NCI-H1417 (cell line): ENCODE results near the gene GEN1.

ENCODE experiments used
- DNase-seq, 3 experiments: peaks; one replicate each; lab custom pipeline; 2025; lab: John Stamatoyannopoulos, UW

The GEN1 gene

DNA sequence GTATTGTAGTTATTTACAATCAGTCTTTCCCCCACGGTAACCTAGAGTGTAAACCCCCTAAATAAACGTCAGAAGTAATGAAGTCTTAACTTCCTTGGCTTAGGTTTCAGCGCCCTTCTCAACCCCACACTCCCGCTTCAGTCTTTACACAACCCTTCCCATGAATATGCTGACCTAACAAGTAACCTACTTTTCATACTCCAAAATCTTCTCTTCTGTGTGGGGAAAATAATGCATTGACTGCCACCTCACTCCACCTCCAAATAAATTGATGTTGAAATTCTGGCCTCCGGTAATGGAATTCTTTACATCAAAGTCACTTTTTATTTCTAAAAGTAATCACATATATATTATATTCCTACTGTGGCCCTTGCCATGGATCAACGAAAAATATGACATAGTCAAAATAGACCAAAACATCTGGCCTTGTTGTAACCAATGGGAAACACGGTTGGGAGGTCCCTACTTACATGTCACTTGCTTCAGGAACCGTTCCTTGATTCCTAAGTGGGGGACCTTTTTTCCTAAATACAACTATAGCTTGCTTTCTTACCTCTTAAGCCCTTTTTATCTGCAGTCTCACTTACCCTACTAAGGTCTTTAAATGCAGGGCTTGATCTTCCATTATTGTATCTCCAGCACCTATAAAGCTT is 961 bp downstream of the GEN1 start:
- DNase-seq: peak in 2 of 3 experiments; percentile 19 to 46

DNA sequence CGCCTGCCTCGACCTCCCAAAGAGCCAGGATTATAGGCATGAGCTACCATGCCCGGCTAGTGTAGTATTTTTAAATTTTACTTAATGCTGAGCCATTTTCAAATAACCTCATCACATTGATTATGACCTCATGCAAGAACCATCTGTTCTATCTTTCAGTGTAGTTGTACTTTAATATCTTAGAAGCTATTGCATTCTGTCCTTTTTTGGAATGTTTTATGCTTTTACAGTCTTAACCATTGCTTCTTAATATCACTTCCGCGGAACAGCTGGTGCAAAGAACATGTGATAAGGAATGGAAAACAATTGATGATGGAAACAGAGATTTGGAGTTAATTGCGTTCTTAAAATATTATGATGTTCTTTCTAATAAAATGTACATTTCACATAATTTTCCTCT is 2.7 kb downstream of the GEN1 start:
- DNase-seq: no peak

DNA sequence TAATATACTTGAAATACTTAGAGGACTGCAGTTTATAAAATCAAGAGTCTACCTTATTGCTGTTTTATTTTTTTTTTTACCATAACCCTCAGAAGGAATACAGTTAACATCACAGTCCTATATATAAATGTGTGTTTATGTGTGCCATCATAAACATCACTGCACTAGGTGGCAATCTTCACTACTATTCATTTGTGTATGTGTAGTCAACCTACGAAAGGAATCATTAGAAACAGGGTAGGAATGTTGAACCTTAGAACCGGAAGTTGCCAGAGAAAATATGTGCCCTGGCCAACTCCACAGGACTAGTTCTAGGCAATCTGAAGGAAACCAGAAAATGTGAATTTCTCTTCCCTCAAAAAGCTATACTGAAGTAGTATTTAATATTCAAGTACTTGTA is 3.4 kb downstream of the GEN1 start:
- DNase-seq: no peak

DNA sequence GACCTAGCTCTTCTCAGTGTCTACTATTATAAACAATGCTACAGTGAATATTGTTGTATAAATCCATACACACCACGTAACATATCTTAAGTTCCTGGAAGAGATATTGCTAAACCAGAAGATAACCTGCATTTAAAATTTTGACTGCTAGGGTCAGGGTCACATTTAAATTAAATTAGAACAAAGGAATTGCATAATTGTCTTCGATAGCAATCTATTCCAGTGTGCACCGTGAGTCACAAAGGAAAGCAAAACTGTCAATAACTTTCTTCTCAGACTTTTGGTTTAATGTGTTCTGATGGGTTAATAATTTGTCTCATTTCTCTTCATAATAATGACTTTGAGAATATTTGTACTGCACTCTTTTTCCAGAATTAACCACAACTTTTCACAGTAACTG is 4.2 kb downstream of the GEN1 start:
- no peak for DNase-seq

DNA sequence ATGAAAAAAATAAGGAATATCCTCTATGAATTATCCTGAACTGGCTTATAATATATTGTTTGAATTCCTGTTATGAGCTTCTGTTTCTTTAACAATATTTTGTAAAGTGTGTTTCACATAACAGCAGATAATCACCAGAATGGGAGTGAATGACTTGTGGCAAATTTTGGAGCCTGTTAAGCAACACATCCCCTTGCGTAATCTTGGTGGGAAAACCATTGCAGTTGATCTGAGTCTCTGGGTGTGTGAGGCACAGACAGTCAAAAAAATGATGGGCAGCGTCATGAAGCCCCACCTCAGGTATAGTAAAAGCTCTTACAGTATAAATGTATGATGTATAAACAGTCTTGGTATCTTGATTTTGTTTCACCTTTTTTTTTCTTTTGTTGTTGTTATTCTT is 5.9 kb downstream of the GEN1 start:
- DNase-seq: no peak

DNA sequence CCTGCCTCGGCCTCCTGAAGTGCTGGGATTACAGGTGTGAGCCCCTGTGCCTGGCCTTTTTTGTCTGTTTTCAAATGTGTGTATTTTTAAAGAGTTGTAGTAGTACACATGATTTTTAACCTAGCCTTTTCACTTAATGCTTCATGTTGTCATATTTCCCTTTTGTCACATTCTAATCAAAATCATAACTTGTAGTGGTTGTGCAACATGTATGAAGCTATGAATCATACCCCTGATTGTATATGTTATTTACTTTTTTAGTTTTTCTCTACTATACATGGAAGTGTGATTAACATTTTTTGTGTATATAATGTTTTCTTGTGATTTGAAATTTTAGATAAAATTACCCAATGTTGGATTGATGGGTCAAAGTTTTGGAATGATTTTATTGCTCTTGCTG is 8.5 kb downstream of the GEN1 start:
- DNase-seq: no peak

DNA sequence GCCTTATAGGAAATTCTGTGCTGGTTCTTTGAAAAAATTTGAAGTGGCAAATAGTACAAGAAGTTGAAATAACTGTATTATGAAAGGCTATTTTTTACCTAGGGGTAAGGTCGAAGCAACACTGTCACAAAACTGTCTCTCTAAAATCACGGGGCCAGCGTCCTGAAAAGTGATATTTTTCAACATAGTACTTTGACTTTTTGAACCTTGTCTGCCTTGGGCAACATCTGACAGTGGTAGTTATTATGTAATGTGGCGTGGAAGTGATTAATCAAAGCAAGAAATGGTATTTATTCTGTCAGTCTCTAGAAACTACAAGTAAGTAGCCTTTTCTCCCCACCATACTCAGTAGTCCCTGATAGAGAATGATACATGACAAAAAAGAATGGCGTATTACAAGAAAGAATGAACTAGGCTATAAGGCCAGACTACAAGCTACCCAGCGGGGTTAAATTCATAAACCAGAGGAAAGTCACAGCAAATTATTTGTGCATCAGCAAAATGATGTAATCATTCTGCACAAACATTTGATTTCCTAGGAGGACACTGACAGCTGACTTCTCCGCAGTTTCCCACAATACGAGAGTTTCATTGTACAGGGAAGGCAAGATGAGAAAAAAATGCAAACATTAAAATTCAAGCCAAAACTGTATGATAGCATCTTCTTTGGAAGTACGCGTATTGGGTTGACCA is 9.8 kb downstream of the GEN1 start:
- DNase-seq: no peak

DNA sequence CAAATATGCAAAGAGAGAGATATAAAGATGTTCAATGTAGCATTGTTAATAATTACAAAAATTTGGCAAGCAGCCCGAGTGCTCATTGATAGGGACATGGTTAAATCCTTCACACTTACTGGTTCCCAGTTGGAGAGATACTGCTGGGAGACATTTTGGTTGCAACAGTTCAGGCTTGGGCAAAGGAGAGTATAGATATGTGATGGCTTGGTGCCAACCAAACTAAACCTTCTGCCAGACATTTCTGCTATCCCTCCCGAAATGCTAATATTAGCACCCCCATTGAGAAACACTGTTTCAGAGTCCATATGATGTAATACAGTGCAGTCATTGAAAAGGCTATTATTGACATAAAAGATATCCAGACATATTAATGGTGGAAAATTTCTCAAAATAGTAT is 11.5 kb downstream of the GEN1 start:
- no peak for DNase-seq

DNA sequence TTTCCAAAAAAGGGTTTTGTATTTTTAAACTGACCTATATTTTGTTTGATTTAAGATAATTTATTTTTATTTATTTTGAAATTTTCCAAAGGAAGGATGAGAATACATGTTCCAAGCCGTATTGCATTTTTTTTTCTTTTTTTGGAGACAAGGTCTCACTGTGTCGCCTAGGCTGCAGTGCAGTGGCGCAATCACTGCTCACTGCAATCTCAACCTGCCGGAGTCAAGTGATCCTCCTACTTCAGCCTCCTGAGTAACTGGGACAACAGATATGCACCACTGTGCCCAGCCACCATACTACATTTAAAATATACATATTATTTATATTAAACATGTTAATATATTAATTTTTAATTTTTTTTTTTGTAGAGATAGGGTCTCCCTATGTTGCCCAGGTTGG is 15.0 kb downstream of the GEN1 start:
- no peak for DNase-seq

DNA sequence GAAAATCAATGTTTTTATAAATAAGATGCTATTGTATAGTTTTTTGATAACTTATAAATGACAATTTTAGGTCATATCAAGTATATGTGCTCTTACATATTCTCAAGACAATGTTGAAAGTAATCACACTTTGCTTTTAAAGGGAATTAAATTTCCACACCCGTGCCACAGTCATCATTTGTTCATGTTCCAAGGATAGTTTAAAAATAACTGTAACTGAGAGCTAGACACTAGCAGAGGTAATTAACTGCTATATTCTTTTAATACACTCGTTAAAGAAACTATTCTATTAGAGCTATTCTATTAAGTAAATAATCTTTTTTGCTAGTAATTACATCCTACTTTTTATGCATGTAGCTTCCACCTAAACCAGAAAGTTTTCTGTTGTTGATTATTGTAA is 18.0 kb downstream of the GEN1 start:
- DNase-seq: no peak

DNA sequence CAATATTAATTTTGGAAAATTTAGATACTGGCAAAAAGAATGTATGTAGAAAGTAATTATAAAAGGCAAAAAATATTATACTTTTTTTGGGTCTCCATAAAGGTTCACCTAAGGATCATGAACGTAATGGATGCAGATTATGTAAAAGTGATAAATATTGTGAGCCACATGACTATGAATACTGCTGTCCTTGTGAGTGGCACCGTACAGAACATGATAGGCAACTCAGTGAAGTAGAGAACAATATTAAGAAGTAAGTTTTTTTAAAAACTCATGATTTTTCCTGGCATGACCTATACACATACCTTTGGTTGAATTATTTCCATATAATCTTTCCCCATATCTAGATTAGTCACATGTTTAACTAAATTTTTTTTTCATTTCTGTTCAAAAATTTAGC is 18.6 kb downstream of the GEN1 start:
- no peak for DNase-seq

DNA sequence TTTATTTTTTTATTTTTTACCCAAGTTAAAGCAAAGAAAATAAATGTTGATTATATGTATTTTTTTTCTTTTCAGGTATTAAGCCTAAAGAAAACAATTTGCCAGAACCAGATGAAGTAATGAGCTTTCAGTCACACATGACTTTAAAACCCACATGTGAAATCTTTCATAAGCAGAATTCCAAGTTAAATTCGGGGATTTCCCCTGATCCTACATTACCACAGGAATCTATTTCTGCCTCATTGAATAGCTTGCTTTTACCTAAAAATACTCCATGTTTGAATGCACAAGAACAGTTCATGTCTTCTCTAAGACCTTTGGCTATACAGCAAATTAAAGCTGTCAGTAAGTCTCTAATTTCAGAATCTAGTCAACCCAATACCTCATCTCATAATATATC is 26.6 kb downstream of the GEN1 start:
- no peak for DNase-seq

DNA sequence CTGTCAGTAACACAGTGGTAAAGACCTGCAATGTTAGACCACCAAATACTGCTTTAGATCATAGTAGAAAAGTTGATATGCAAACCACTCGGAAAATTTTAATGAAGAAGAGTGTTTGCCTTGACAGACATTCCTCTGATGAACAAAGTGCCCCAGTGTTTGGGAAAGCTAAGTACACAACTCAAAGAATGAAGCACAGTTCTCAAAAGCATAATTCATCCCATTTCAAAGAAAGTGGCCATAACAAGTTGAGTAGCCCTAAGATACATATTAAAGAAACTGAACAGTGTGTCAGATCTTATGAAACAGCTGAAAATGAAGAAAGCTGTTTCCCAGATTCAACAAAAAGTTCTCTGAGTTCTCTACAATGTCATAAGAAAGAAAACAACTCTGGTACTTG is 27.5 kb downstream of the GEN1 start:
- no peak for DNase-seq

DNA sequence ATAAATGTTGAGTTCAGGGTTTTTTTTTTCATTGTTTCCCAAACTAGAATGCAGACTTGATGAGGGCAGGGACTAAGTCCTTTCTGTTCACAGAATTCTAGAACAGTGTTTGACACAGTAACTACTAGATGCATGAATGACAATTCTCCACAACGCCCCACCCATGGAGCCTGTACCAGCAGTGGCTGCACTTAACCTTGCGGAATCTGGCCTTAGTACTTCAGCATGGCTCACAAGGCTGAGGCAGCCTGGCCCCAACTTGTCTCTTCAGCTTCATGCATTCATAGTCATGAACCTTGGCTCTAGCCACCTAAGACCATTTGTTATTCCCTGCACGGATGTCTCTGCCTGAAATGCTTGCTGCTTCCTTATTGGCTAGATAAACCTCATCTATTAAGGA is 32.8 kb downstream of the GEN1 start:
- no peak for DNase-seq

DNA sequence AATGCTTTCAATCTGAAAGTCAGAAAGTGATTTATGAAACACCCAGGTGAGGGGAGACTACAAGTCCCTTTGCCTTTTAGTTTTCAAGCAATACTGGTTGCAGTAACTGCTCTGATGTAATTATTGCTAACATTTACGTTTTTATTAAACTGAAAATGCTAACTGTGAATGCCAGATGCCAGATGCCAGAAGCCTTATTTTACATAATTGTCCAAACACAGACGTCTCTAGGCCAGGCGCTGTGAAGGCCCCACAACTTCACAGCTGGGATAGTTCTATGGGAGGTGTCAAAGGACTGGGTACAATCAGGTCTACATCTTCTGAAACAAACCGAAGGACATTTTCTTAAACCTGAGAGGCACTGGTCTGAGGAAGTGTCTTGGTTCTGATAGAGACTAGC is 34.8 kb downstream of the GEN1 start:
- DNase-seq: no peak

DNA sequence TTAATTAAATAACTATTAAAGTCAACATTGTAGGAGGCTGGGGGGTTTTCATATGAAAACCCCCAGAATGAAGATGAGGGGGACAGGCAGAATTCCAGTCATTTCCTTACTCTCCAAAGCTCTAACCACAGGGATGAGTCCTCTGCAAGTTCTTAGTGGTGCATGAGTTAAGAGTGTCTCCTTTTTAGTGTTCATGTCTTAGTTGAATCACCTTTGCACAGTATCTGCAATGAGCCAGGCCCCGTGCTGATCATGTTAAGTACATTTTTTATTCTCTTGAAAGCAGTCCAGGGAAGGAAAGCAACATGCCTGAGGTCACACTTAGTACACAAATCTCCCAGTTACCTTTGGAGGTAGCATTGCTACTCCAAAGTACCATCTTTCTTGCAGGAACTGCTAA is 36.6 kb downstream of the GEN1 start:
- no peak for DNase-seq

DNA sequence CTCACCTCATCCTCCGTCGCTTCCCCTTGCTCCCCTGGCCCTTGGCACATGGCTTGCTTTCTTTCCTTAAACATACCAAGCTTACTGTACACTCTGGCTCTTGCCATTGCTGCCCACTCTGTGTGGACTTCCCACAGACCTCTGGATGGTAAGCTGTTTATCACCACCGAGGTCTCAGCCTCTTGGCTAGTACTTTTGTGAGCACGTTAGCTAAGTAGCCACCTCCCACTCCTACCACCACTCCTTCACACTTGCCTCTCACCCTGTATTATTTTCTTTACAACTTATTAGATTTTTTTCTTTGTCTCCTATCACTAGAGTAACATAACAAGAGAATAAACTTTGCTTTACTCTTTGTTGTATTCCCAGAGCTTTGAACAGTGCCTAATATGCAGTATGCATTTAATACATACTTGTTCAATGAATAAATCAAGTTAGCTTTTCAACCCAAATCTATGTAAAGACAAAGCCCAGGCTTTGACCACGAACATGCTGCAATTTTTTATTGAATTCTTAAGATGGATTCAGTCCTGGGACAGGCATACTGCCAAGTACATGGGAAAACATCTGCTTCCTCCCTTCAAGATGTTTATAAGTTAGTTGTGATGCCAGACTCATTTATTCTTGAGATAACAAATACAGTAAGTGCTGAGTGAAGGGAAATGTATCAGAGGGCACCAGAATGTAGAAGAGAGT is 37.3 kb downstream of the GEN1 start:
- DNase-seq: no peak

DNA sequence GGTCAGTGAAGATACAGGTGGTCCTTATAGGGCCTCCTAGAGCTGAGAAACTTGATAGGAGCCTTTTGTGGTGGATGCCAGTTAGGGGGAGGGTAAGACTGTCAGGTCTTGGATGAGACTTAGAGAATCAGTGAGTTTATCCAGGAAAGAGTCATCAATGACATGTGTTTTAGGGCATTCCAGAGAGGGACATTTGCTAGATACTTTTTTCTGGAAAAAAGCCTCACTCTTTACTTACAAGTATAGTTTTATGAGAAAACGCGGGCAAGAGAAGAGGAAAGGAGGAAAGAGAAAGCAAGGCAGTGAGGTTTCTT is 37.8 kb downstream of the GEN1 start:
- DNase-seq: no peak

DNA sequence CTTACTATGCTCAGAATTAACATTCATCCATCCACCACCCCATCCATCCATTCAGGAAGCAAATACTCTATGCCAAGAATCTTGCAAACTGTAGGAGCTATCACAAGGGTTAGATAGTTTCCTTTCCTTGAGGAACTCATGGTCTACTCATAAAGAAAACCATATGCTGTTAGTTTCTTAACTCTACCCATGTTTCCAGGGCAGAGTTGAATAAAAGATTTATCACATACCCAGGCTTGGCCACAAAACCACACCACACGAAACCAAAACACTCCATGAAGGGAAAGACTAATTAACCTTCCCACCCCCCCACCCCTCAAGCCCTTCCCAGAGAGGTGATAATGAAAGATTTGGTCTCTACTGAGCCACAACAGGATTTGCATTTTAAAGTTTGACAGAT is 38.6 kb downstream of the GEN1 start:
- no peak for DNase-seq

DNA sequence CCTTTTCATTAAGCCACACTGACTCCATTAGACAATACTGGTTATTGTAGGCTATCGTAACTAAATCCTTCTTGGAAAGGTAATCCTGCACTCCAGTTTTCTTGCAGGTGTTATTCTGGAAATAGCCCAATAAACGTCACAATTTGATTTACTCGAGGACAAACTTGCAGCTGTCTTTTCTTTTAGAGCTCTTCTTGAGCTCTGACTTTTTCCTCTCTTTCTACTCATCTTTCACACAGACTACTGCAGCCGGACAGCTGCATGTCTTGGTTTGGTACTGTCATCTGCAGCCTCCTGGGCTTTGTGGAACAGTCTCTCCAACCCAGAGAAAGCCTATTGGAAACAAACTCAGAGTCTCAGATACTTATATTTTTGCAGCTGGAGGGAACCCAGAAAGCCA is 39.4 kb downstream of the GEN1 start:
- no peak for DNase-seq

DNA sequence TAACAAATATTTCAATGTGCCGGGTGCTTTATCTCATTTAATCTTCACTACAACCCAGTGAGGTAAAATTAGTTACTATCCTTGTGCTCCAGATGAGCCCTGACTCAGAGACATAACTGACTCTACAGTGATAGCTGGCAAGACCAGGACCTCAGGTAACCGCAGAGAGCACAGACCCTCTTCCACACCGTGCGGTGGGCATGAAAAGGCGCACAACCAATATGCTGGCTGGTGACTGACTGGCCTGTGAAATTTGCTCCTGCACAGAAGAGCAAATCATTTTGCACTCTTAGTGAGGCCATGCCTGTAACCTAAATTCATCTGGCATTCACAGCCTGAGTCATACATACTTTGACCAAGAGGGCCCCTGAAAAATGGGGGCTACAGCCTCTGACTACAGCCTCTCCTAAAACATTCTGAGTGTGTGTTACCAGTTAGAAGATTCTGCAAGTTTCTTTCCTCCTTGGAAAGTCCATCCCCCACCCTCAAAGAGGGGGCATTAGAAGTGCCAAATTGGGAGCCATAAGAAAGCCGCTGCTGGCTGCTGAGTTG is 39.9 kb downstream of the GEN1 start:
- DNase-seq: no peak

DNA sequence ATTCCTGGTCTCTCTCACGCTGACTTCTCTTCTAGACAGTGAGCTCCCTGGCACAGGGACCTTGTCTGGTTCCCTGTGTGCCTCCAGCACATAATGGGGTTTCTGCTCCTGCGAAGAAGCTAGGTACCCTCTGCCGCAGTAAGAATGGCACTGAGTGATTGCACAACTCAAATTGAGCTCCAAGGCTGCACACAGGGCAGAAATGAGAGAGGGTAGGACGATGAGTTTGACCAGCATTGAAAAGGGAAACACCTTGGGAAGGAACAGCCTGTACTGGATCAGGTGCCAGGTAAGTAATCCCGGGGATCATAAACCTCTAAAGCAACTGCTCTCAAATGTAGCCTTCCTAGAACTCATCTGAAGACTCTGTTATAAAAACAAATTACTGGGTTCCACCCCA is 41.4 kb downstream of the GEN1 start:
- no peak for DNase-seq

DNA sequence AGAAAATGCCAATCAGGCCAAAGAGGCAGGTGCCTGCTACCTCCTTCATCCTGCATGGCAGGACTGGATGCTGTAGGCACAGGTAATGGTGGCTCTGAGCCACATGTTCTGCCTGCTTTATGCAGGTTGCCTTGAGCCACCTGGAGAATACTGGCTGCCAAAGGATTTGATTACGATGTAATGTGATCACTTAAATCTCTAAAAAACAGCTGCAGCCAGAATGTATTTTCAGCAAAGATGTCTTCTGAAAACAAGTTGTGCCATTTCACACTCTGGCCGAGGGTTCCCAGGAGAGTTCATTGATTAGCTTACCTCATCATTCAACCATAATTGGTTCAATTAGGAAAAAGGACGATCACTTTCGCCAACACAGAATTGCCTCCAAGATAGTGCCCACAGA is 44.4 kb downstream of the GEN1 start:
- no peak for DNase-seq
